HepG2 (cell line): ENCODE measurements around the gene MTHFSD. TPM values are rescaled to one million over a fixed set of nuclear protein-coding genes. Genes with fewer than 3 reads are reported as not detected.
A peak's percentile ranks its signal among the peaks of the same experiment; 100 is the strongest.

Source experiments
- CREB3 ChIP-seq: sonication (generic); formaldehyde crosslinking; IDR thresholded peaks from 2 replicates; pipeline ENCODE4 v1.5.0; 2020; ENCODE audit warnings: missing genetic modification reagents
- GABPB1 ChIP-seq: IDR thresholded peaks from 2 replicates; pipeline ENCODE4 v1.6.1; 2016; ENCODE audit warnings: mild to moderate bottlenecking, missing genetic modification reagents, moderate library complexity, missing compliant biosample characterization
- GMEB2 ChIP-seq: IDR thresholded peaks from 2 replicates; pipeline ENCODE4 v1.6.1; 2016; ENCODE audit warnings: missing biosample characterization, missing genetic modification reagents, low read depth
- HNRNPK ChIP-seq: fragments of 200-400 bp; formaldehyde crosslinking; IDR thresholded peaks from 2 replicates; pipeline ENCODE4 v1.6.1; 2018; ENCODE audit warnings: low read length, low read depth, moderate library complexity, mild to moderate bottlenecking; ENCODE audit not compliant: poor library complexity, severe bottlenecking
- NKX3-1 ChIP-seq: sonication (generic); formaldehyde crosslinking; IDR thresholded peaks from 2 replicates; pipeline ENCODE4 v1.5.0; 2020; ENCODE audit warnings: missing genetic modification reagents
- PAXIP1 ChIP-seq: sonication (generic); formaldehyde crosslinking; conservative IDR thresholded peaks from 2 replicates; pipeline ENCODE4 v1.4.0; 2020; ENCODE audit warnings: mild to moderate bottlenecking, missing genetic modification reagents, moderate library complexity
- PLRG1 ChIP-seq: fragments of 450-650 bp; conservative IDR thresholded peaks from 2 replicates; pipeline ENCODE4 v1.6.1; 2016
- RBM22 ChIP-seq: fragments of 200-400 bp; formaldehyde crosslinking; optimal IDR thresholded peaks from 2 replicates; pipeline ENCODE3; 2017; ENCODE audit warnings: mild to moderate bottlenecking, low read length, moderate library complexity
- ZBTB44 ChIP-seq: sonication (generic); formaldehyde crosslinking; IDR thresholded peaks from 2 replicates; pipeline ENCODE4 v1.4.0; 2020; ENCODE audit warnings: missing genetic modification reagents
- ZFP37 ChIP-seq: sonication (generic); formaldehyde crosslinking; IDR thresholded peaks from 2 replicates; pipeline ENCODE4 v1.4.0; 2020; ENCODE audit warnings: missing genetic modification reagents, borderline replicate concordance
- ZFX ChIP-seq: sonication (generic); formaldehyde crosslinking; IDR thresholded peaks from 2 replicates; pipeline ENCODE4 v1.4.0; 2020; ENCODE audit warnings: mild to moderate bottlenecking, low read depth, missing genetic modification reagents, moderate library complexity
- ZNF251 ChIP-seq: sonication (generic); formaldehyde crosslinking; IDR thresholded peaks from 2 replicates; pipeline ENCODE4 v1.9.0; 2021; ENCODE audit warnings: mild to moderate bottlenecking, missing genetic modification reagents
- ZNF33A ChIP-seq: sonication (generic); formaldehyde crosslinking; IDR thresholded peaks from 2 replicates; pipeline ENCODE4 v1.5.1; 2020; ENCODE audit warnings: missing genetic modification reagents, mild to moderate bottlenecking, moderate library complexity, borderline replicate concordance
- ZNF446 ChIP-seq: sonication (generic); formaldehyde crosslinking; IDR thresholded peaks from 2 replicates; pipeline ENCODE4 v1.5.0; 2020; ENCODE audit warnings: mild to moderate bottlenecking, missing genetic modification reagents
- ZNF513 ChIP-seq: sonication (generic); formaldehyde crosslinking; conservative IDR thresholded peaks from 2 replicates; pipeline ENCODE4 v1.5.0; 2020; ENCODE audit warnings: missing genetic modification reagents
- ZNF607 ChIP-seq: sonication (generic); formaldehyde crosslinking; IDR thresholded peaks from 2 replicates; pipeline ENCODE4 v1.5.1; 2020; ENCODE audit warnings: missing genetic modification reagents, mild to moderate bottlenecking, borderline replicate concordance
- ZNF720 ChIP-seq: sonication (generic); formaldehyde crosslinking; IDR thresholded peaks from 2 replicates; pipeline ENCODE4 v1.4.0; 2020; ENCODE audit warnings: missing genetic modification reagents
- ZNF749 ChIP-seq: sonication (generic); formaldehyde crosslinking; IDR thresholded peaks from 2 replicates; pipeline ENCODE4 v1.8.0; 2022; ENCODE audit warnings: mild to moderate bottlenecking, missing genetic modification reagents, moderate library complexity, borderline replicate concordance
- ZNF878 ChIP-seq: sonication (generic); formaldehyde crosslinking; IDR thresholded peaks from 2 replicates; pipeline ENCODE4 v1.8.1; 2023; ENCODE audit warnings: mild to moderate bottlenecking, missing genetic modification reagents, moderate library complexity
- polyA plus RNA-seq, 8 experiments: library from polyadenylated mRNA; depleted of rRNA in 3 of 8; stranded (reverse) in 7 of 8; unstranded in 1 of 8; fragments of >200 nt; fragmentation: Illumina TruSeq in 4 of 8; extraction: Trizol in 4 of 8; gene quantifications; 2 replicates each; pipeline versions ENCODE4 v1.2.1 to v1.2.3, GENCODE V29; 2011 to 2016; ENCODE audit warnings: low read depth in 4 of 8, missing spikeins in 1 of 8, mixed read lengths in 1 of 8; ENCODE audit not compliant: insufficient read depth in 1 of 8
- total RNA-seq, 5 experiments: library from RNA; depleted of rRNA; stranded (reverse); fragments of >200 nt; fragmentation: Illumina TruSeq; extraction: Trizol; gene quantifications; 2 replicates each; pipeline ENCODE4 v1.2.3, GENCODE V29; 2016; ENCODE audit warnings: low read depth in 1 of 5

MTHFSD gene
- total and polyA plus RNA-seq, 2 of the 13 experiments (the other 11 are each of a cell fraction or from before 2014, with no cell fraction given): 14.2 to 16.3 TPM

- TF ChIP-seq PAXIP1 (CRISPR knock-in tag) (peak; percentile 50), PLRG1 (no peak), ZNF33A (CRISPR knock-in tag) (0 out of 2 replicates have a peak, but pooled peaks have one; percentile 32), ZNF251 (CRISPR knock-in tag) (no peak), GABPB1 (peak; percentile 90), HNRNPK (peak; percentile 36), ZNF878 (CRISPR knock-in tag) (no peak), ZFP37 (CRISPR knock-in tag) (0 out of 2 replicates have a peak, but pooled peaks have one; percentile 43), NKX3-1 (CRISPR knock-in tag) (peak; percentile 24; the same call in 1 of the 2 replicates), ZNF446 (CRISPR knock-in tag) (no peak), ZNF720 (CRISPR knock-in tag) (no peak), CREB3 (peak; percentile 78; the same call in 1 of the 2 replicates), ZNF749 (CRISPR knock-in tag) (0 out of 2 replicates have a peak, but pooled peaks have one; percentile 63), RBM22 (no peak), GMEB2 (CRISPR knock-in tag) (peak; percentile 51; the same call in 1 of the 2 replicates), ZNF513 (CRISPR knock-in tag) (no peak), ZNF607 (no peak), ZBTB44 (CRISPR knock-in tag) (0 out of 2 replicates have a peak, but pooled peaks have one; percentile 11), ZFX (CRISPR knock-in tag) (peak; percentile 92)
These were observed at the start of gene MTHFSD (continued) for GRCh38 chr16:86554917-86555703.
